Jurkat, Clone E6-1 (cell line): Measurements from ENCODE around the gene IBTK.
"Not testable (repeated sequence)": the region's sequence is repeated elsewhere in the genome, so short reads cannot be mapped to it uniquely, and the experiment has no call there.

Experiments
- DNase-seq: peaks from one replicate; pipeline ENCODE4 v3.0.0-alpha.2; 2011; ENCODE audit warnings: low read depth, low spot score
- H3K4me3 ChIP-seq: 2 replicates; pipeline ENCODE4 v1.5.1; 2011; ENCODE audit warnings: mild to moderate bottlenecking, low read length, control low read depth, moderate library complexity

Gene IBTK

DNA sequence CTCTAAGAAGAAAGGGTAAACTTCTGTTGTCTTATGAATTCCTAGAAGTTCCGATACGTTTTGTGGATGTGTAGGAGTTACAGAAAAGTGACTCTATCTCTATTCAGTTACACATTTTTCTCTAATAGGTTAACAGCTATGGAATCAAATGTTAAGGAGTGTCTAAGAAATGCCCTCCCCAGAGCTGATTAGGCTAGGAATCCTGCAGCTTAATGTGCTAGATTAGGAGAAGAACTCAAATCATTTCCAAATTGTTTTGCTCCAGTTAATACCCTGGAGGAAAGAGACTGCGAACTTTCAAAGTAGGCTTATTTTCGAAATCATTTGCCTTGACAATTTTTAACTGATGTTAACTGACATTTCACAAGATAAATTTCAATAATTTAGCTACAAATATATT, 51.9 kb downstream of the IBTK start:
- no peak for DNase-seq

DNA sequence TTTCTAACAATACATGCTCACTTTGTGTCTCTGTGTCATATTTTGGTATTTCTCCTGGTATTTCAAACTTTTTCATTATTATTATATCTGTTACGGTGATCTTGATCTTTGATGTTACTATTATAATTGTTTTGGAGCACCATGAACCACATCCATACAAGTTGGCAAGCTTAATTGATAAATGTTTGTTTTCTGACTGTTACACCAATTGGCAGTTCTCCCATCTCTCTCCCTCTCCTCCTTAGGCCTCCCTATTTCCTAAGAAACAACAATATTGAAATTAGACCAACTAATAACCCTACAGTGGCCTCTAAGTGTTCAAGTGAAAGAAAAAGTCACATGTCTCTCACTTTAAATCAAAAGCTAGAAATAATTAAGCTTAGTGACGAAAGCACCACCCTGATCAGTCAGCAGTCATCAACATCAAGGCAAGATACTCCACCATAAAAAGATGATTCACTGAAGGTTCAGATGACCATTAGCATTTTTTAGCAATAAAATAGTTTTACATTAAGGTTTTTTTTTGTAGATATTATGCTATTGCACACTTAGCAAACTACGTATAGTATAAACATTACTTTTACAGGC, 61.5 kb downstream of the IBTK start:
- no peak for DNase-seq

More for the DNA sequence above, 51.9 kb downstream of the IBTK start:
- no peak overlapping the region for H3K4me3 ChIP-seq

DNA sequence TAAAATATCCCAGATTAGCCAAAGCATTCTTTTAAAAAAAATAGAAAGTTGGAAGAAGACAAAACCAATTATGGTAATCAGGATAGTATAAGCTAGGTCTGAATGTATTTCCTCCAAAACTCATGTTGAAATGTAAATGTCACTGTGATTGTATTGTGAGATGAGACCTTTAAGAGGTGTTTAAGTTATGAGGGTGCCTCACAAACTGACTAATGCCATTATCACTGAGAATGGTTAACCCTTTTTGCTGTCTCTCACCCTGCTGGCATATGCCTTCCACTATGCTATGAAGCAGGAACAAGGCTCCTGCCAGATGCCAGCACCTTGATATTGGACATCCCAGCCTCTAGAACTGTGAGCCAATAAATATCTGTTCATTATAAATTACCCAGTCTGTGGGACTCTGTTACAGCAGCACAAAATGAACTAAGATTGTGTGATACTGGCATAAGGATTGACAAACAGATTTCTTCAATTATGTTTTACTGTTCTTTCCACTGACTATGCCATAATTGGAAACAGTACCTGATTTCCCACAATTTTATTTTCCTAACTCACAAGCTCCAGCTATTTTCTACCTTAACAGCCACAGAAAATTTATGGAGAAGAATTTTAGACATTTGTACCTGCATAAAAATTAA, 63.8 kb downstream of the IBTK start:
- H3K4me3 ChIP-seq: no peak overlapping the region
- no peak for DNase-seq

More for the DNA sequence above, 61.5 kb downstream of the IBTK start:
- H3K4me3 ChIP-seq: no peak overlapping the region

DNA sequence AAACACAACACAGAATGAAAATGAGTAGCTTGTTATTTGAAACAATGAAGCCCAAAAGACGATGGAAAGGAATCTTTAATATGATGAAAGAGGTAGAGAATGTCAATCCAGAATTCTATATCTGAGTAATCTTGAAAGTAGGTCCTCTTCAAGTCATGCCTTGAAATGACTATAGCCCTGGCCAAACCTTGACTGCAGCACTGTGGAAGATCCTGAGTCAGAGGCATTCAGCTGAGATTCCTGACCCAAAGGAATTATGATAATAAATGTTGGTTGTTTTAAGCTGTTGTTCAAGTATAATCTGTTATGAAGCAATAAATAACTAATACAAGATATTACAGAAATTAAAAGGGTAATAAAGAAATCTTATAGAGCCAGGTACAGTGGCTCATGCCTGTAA, 64.8 kb downstream of the IBTK start:
- no peak for DNase-seq
- H3K4me3 ChIP-seq: no peak overlapping the region

DNA sequence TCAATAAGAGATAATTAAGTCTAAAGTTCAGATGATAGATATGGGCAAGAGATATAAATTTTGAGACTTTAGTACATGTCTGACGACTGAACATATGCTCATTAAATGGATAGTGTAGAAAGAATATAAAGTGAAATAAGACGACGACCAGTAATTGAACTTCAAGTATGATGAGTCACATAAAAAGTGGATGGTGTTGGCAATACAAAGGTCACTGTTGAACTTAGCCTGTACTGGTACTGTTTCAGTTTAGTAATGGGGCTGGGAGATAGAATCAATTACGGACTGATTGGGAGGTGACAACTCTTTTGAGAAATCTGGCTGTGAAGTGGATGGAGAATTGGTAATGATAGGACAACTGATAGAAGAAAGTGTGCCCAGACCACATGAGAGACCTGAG, 68.1 kb downstream of the IBTK start:
- no peak for DNase-seq
- H3K4me3 ChIP-seq: no peak overlapping the region

DNA sequence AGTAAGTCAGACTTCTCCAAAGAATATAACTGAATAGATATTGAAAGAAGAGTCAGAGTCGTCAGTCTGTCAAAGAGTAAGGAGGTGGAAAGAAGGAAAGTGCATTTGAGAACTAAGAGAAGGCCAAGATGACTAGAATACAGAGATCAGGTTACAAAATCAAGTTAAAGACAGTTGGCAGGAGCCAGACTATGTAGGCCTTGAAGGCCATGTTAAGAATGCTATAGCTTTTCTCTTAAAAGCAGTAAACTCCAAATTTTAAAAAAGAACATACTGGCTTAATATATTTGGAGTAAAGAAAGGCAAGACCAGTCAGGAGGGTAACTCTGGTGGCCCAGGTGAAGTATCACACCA, 68.8 kb downstream of the IBTK start:
- no peak overlapping the region for H3K4me3 ChIP-seq
- no peak for DNase-seq

DNA sequence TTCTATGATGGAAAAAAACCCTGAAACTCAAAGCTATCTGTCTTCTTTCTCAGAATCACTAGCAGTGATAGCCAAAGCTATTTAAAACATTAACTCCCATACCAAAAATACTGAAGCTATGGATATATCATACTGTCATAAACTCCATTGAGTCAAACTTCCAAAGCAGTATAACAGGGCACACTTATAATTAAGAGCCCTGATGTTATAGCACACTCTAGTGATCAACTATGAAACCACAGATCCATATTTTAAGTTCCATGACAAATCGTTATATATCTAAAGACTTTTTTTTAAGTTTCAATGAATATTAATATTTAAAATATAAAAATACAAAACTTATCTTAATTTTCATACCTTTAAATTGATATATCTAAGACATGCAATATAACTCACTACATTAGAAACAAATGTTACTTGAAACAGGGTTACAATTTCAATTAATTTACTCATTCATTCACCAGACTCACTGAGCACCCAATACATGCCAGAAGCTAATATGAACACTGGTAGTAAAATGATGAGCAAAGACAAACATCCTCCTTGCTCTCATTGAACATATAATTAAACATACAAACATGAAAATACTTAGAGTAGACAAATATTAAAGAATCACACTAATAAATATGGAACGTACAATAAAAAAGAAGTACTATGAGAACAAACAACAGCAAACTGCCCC, 69.3 kb downstream of the IBTK start:
- no peak overlapping the region for H3K4me3 ChIP-seq
- no peak for DNase-seq

DNA sequence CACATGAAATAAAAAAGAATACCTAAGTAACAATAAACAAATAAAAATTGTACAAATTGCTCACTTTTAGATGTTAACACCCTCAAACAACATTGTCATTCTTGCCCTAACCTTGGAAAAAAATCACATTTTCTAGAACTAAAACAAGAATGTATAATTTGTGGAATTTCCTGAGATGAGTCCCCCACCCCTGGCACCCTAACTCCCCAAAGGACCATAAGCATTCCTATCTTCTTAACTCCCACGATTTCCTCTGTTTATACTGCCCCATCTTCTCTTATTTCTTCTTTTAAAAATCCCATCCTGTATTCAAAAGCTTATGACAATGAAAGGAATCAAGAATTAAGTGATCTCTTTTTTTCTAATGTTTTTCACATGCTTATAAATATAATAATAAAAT, 70.9 kb downstream of the IBTK start:
- DNase-seq: no peak
- H3K4me3 ChIP-seq: no peak overlapping the region

DNA sequence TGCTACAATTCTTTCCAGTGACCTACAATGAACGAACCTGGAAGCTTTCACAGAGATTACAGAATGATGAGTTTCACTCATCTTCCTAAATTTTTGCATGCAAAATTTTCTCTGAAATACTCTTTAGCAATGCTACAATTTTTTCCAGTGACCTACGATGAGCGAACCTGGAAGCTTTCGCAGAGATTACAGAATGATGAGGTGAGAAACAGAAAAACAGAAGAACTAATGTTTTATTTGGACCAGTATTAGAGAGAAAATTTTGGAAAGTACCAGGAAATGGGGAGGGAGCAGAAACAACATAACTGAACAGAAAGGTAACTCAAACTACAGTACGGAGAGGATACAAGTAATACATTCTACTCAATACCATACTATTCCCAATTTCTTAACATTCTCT, 75.0 kb downstream of the IBTK start:
- no peak overlapping the region for H3K4me3 ChIP-seq

DNA sequence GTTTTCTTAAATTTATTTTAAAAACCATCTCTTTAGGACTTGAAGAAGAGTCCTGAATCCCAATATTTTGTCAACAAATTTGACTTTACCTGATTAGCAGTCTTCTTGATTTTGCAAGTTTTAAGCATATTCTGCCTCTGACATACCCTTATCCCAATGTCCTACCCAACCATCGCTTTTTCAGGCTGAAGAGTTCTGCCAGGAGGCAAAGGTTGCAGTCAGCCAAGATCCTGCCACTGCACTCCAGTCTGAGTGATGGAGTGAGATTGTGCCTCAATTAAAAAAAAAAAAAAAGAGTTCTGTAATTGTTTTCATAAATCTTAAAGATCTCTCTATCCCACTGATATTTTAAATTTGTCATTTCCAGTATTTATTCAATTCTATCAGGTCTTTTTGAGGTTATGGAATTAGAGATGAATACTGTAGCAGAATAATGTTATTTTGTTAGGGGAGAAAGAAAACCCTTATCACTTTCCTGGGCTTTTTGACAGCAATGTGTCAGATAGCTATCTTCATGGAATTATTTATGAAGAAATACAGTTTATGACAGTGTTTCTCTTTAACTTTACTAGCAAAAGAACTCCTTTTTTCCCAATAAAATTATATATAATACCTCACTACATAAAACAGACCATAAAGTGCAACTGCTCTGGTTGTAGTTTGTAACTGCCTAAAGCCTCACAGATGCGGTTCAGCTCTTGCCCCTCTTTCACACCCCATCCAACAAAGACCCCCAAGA, 78.2 kb downstream of the IBTK start:
- no peak overlapping the region for H3K4me3 ChIP-seq
- DNase-seq: no peak

More for the DNA sequence above, 75.0 kb downstream of the IBTK start:
- no peak for DNase-seq

DNA sequence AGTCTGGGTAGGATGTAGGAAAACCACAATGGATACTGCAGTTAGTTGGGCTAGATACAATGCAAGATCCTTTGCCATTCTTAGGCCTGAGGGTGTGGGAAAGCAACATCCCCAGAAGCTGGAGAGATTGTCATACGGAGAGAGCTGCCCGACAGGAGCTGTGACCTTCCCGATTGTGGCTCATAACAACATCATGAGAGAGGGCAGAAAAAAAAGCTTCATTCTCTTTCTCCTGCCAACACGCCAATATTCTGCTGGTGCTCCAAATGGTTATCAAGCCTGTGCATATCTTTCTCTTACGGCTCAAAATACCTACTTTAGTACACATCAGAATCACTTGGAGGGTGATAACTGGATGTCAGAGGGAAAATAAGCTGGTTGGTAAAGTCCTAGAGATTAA, 81.1 kb downstream of the IBTK start:
- no peak for DNase-seq
- no peak overlapping the region for H3K4me3 ChIP-seq

DNA sequence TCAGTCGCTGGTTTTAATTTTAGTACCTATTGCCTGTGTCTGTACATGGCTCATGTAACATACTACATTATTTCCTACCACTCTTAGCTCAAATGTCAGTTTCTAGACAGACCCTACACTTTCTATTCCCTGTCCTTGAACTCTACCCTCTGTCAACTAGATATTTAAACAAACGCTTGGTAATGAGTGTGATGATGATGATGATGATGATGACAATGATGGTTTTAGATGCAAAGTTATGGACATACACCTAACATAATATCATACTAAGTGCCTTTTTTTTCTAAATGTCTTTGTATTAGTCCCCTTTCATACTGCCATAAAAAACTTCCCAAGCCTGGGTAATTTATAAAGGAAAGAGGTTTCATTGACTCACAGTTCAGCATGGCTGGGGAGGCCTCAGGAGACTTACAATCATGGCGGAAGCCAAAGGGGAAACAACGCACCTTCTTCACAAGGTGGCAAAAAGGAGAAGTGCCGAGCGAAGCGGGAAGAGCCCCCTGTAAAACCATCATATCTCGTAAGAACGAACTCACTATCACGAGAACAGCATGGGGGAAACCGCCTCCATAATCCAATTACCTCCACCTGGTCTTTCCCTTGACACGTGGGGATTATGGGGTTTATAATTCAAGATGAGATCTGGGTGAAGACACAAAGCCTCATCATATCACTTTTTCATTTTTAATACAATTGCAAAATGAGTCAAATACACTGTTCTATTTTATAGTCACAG, 87.1 kb downstream of the IBTK start:
- H3K4me3 ChIP-seq: no peak overlapping the region
- DNase-seq: no peak

DNA sequence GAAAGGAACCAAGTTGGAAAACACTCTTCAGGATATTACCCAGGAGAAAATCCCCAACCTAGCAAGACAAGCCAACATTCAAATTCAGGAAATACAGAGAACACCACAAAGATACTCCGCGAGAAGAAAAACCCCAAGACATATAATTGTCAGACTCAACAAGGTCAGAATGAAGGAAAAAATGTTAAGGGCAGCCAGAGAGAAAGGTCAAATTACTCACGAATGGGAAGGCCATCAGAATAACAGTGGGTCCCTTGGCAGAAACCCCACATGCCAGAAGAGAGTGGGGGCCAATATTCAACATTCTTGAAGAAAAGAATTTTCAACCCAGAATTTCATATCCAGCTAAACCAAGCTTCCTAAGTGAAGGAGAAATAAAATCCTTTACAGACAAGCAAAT, 94.8 kb downstream of the IBTK start:
- not testable (repeated sequence) for DNase-seq, H3K4me3 ChIP-seq

DNA sequence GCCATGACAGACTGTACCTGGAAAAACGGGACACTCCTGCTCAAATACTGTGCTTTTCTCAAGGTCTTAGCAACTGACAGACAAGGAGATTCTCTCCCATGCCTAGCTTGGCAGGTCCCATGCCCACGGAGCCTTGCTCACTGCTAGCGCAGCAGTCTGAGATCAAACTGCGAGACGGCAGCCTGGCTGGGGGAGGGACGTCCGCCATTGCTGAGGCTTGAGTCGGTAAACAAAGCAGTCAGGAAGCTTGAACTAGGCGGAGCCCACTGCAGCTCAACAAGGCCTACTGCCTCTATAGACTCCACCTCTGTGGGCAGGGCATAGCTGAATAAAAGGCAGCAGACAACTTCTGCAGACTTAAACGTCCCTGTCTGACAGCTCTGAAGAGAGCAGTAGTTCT, 96.4 kb downstream of the IBTK start:
- not testable (repeated sequence) for DNase-seq, H3K4me3 ChIP-seq

DNA sequence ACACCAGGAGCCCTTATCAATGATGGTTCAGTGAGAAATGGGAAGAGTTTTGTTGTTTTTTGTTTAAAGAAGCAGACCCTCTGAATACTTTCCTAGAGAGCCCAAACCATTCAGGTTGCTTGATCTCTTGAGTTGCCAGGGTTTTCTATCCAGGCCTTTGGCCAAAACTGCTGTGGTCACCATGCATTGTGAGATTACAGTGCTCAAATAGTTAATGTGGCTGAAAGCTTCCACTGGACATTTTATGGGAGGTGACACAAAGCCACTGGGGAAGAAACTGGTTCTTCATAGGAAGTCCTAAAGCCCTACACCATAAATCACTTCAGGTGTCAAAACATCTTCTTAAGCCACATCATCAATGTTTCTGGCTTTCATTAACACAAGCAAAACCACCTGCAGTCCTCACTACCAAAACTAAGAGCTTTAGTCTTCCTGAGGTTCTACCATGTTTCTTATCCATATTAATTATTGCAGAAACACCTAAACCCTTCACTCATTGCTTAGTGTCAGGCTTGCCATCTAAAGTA, 101.6 kb downstream of the IBTK start:
- no peak for DNase-seq
- H3K4me3 ChIP-seq: no peak overlapping the region

DNA sequence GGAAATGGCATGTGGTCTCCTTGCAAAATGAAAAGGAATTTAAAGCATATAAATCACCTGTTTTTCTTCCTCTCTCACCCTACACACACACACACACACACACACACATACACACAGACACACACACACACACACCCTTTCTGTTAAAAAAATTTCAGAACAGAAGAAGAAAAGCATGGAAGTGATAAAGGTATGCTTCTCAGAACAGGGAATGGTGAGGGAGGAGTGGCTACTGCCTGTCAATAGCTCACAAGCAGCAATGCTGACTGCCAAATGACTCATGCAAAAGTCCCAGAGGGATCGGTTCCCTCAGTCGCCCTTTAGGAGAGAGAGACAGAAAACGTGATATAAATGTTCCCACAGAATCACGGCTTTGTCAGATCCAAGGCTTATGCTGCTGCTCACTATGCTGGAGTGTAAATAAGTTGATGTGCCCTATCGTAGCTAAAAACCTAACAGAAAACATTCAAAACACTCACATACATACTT, 102.6 kb downstream of the IBTK start:
- no peak overlapping the region for H3K4me3 ChIP-seq
- no peak for DNase-seq

DNA sequence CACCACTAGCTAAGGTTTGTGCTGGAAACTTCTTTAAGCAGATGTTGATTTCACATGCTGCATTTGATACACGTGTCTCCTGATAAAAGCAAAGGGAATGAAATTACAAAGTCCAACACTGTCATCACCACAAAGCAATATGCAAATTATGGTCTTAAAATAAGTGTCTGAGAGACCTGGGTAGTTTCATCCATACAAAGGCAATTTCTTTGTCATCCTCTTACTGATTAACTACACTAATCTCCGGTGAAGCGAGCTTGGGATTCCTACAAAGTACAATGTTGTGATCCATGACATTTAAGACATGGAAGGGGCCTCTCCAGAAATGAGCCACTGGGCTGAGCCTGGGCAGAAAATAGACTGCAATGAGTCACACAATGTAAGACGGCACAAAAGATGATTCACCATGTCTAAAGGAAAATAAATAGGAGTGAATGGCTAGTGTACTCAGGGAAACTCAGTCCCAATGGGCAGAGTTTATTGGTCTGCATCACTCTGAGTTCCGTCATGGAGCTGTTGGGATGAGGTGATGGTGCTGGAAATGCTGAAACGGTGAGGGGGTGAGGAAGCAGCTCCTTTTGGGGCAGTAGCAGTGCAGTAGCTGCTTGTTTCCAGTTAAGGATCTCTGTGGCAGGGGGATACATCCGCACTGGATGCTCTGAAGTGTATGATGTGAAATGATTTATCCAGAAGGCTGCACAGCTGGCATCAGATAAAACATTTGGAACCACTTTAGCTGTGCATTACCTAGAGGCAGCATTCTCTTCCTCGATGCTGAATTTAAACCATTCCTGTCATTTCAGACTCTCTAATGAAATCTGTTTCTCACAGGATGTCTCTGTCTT, 103.3 kb downstream of the IBTK start:
- DNase-seq: no peak
- H3K4me3 ChIP-seq: no peak overlapping the region

DNA sequence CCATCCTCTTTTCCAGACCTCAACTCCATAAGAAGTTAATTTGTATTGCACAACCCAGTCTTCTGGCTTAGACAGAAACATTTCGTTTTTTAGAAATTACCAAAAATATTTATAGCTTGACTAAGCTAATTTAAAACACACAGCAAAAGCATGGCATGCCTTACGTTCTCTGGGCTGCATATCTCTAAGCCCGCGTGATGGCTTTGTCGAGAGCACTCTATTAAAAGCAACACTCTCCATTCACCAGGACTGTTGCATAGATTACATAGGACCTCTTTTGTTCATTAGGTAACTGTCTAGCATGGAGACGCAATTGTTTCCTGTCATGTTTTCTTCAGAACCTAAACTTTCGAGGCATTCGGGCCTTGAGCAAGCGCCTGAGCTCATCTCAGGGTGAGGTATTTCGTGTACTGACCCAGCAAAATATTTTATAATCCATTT, 104.5 kb downstream of the IBTK start:
- H3K4me3 ChIP-seq: no peak overlapping the region
- no peak for DNase-seq
